GM18861 (cell line): Measurements from ENCODE around the gene SENP7.
A peak's percentile ranks its signal among the peaks of the same experiment; 100 is the strongest.
"Not testable (repeated sequence)": the region's sequence is repeated elsewhere in the genome, so short reads cannot be mapped to it uniquely, and the experiment has no call there.

Source experiments
- ATAC-seq: cut with Tn5 transposase; IDR thresholded peaks from one replicate; pipeline ENCODE4 v1.9.1; 2021; ENCODE audit not compliant: unreplicated experiment

The SENP7 gene

GRCh38 chr3:101527441-101527840 lies 14.4 kb upstream of the SENP7 start:
- no peak for ATAC-seq

DNA sequence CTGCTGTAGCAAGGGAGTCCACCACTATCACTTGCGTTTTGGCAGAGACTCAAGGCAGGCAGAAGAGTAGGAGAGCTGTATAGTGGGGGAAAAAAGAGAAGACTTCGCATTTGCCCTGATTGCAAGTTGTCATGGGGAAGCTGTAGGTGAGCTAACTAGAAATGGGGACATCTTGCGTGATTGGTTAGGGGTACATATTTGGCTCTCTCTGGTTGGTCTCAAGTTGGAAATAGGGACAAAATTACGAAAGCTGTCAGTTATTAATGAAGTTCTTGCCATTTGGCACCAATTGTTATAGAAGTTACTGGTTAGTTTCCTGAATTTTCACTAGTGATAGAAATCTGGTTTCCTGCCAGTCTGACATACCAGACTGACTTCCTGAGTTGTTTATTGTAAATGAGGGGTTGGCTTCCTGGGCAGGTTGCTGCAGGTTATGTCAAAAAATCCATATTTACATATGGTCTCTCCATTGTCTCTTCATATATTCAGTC lies 8.2 kb upstream of the SENP7 start:
- ATAC-seq: no peak

DNA sequence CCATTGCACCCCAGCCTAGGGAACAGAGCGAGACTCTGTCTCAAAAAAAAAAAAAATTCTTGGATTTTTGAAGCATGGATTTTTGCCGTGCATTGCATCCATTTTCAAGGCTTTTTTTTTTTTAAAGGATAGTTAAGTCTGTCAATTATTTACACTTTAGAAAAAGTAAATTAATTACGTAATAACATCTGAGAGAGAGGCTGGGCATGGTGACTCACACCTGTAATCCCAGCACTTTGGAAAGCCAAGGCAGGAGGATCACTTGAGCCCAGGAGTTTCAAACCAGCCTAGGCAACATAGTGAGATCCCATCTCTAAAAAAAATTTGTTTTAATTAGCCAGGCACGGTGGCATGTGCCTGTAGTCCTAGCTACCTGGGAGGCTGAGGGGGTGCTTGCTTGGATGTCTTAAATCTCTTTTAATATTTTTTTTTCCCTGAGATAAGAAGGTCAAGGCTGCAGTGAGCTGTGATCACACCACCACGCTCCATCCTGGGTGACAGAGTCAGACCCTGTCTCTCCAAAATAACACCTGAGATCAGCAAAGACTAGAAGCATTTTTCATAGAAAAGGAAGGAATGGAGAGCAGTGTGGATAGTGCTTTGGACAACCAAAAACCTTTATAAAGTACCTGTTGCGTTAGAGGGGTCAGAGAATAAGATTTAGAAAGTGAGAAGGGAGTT lies 6.8 kb upstream of the SENP7 start:
- no peak for ATAC-seq

GRCh38 chr3:101518421-101518871 lies 5.4 kb upstream of the SENP7 start:
- ATAC-seq: peak; percentile 98

GRCh38 chr3:101513419-101513986 lies 491 bp upstream of the SENP7 start:
- peak; percentile 22 for ATAC-seq

- peak; percentile 23 for ATAC-seq
Observed at GRCh38 chr3:101512396-101512645, 691 bp downstream of the SENP7 start.

DNA sequence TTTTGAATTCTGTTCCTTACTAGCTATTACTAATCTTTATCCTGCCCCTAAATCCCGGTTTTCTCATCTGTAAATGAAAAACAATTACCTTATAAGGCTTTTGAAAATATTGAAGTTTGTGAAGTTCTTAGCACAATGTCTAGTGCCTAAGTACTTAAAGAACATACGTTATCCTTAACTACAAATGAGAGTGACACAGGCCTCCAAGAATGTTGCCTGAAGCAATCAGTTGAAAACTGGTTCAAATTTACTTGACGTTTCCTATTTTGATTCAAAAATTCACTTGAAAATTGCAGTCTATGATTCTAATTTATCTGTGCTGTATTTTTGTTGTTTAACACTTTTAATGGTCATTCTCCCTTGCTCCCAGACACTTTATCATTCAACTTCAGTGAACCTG lies 3.2 kb downstream of the SENP7 start:
- no peak for ATAC-seq

DNA sequence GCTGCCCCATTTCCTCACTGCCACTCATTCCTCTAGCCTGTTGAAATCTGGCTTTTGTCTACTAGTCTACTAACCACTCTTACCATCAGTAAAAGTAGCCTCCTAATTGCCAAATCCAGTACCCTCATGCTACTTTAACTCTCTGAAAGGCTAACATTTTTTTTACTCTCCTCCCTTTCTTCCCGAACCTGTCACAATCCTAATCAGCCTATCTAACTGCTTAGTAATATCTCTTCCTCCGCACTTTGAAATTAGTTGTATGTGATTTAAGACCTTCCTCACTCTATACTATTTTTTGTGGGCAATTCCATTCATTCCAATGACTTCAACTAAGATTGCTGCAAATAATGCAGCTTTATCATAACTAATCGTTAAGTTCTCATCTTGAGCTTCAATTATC lies 3.7 kb downstream of the SENP7 start:
- no peak for ATAC-seq

GRCh38 chr3:101501783-101502182 lies 11.2 kb downstream of the SENP7 start:
- no peak for ATAC-seq

DNA sequence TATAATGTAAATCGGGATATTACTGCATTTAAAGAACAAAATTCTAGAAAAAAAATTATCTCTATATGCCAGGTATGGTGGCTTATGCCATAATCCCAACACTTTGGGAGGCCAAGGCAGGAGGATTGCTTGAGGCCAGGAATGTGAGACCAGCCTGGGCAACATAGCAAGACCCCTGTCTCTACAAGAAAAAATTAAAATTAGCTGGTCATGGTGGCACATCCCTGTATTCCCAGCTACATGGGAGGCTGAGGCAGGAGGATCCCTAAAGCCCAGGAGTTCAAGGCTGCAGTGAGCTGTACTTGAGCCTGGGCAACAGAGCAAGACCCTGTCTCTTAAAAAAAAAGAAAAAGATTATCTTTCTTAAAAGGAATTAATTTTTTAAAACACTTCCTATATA lies 12.8 kb downstream of the SENP7 start:
- ATAC-seq: no peak

GRCh38 chr3:101497803-101498202 lies 15.2 kb downstream of the SENP7 start:
- no peak for ATAC-seq

GRCh38 chr3:101495552-101495951 lies 17.5 kb downstream of the SENP7 start:
- no peak for ATAC-seq

- ATAC-seq: no peak
Observed at GRCh38 chr3:101484805-101485620, 28.0 kb downstream of the SENP7 start.

- ATAC-seq: no peak
Observed at GRCh38 chr3:101478980-101479379, 34.0 kb downstream of the SENP7 start.

DNA sequence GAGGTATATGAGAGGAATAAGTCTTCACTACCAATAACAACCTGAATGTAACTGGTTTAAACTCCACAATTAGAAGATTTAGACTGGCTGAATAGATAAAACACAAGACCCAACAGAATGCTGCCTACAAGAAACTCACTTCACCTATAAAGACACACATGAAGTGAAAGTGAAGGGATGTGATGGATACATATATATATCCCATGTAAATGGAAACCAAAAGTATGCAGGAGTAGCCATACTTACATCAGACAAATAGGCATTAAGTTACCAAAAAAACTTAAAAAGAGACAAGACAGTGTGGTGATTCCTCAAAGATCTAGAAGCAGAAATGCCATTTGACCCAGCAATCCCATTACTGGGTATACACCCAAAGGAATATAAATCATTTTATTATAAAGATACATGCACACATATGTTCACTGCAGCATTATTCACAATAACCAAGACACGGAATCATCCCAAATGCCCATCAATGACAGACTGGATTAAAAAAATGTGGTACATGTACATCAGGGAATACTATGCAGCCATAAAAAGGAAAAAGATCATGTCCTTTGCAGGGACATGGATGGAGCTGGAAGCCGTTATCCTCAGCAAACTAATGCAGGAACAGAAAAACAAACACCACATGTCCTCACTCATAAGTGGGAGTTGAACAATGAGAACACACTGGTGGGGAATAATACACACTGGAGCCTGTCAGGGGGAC lies 38.0 kb downstream of the SENP7 start:
- not testable (repeated sequence) for ATAC-seq

DNA sequence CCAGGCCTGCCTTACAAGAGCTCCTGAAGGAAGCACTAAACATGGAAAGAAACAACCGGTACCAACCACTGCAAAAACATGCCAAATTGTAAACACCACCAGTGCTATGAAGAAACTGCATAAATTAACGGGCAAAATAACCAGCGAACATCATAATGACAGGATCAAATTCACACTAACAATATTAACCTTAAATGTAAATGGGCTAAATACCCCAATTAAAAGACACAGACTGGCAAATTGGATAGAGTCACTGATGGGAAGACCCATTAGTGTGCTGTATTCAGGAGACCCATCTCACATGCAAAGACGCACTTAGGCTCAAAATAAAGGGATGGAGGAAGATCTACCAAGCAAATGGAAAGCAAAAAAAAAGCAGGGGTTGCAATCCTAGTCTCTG lies 44.3 kb downstream of the SENP7 start:
- ATAC-seq: not testable (repeated sequence)

- not testable (repeated sequence) for ATAC-seq
Observed at GRCh38 chr3:101467310-101467663, 45.7 kb downstream of the SENP7 start.

GRCh38 chr3:101466465-101467309 lies 46.3 kb downstream of the SENP7 start:
- no peak for ATAC-seq

DNA sequence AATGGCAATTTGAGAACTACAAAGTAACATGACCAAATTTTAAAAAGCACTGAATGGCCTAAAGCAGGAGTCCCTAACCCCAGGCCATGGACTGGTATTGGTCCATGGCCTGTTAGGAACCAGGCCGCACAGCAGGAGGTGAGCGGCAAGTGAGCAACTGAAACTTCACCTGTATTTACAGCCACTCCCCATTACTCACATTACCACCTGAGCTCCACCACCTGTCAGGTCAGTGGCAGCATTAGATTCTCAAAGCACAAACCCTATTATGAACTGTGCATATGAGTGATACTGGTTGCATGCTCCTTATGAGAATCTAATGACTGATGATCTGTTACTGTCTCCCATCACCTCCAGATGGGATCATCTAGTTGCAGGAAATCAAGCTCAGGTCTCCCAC lies 48.8 kb downstream of the SENP7 start:
- no peak for ATAC-seq

GRCh38 chr3:101461451-101461850 lies 51.6 kb downstream of the SENP7 start:
- no peak for ATAC-seq

DNA sequence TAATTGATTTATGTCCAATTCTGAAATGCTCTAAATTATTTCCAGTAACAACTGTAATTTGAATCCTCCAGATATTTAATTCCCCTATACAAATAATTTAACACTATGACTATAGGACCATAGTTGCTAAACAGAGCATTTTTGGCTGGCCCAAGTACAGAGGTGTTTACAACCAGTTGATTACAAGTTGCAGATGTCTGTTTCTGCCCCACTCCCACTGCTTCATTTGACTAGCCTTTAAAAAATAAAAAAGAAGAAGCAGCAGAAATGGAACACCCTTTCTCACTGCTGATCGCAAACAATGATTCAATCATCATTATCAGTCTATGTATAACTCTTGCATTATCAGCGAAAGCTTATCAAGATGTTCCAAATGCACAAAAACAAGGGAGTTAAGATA lies 54.6 kb downstream of the SENP7 start:
- no peak for ATAC-seq
